H9 (cell line): ENCODE data around the gene MICAL2. TPM values are rescaled to one million over a fixed set of nuclear protein-coding genes. Genes with fewer than 3 reads are reported as not detected.

Source experiments
- DNase-seq: peaks from one replicate; pipeline ENCODE4 v3.0.0-alpha.2; 2017
- H2AFZ ChIP-seq: one replicate; pipeline ENCODE4 v1.6.1; 2013; ENCODE audit warnings: mild to moderate bottlenecking, low read length, control low read depth, moderate library complexity
- H2AK5ac ChIP-seq: 2 replicates; pipeline ENCODE4 v1.6.1; 2013; ENCODE audit warnings: low read length, control low read depth, mixed read lengths; ENCODE audit not compliant: insufficient read length
- H2BK120ac ChIP-seq: one replicate; pipeline ENCODE4 v1.6.1; 2013; ENCODE audit warnings: low read depth, mild to moderate bottlenecking, low read length, control low read depth, inconsistent platforms; ENCODE audit not compliant: poor library complexity, severe bottlenecking
- H2BK12ac ChIP-seq: 2 replicates; pipeline ENCODE4 v1.6.1; 2013; ENCODE audit warnings: low read length, control low read depth, mixed read lengths, low read depth; ENCODE audit not compliant: insufficient read length
- H2BK15ac ChIP-seq: 2 replicates; pipeline ENCODE4 v1.6.1; 2013; ENCODE audit warnings: low read depth, low read length, control low read depth
- H2BK20ac ChIP-seq: one replicate; pipeline ENCODE4 v1.6.1; 2013; ENCODE audit warnings: low read depth, mild to moderate bottlenecking, low read length, control low read depth, inconsistent platforms; ENCODE audit not compliant: poor library complexity, severe bottlenecking
- H2BK5ac ChIP-seq: 2 replicates; pipeline ENCODE4 v1.6.1; 2013; ENCODE audit warnings: low read length, control low read depth, mixed read lengths; ENCODE audit not compliant: insufficient read length
- H3K14ac ChIP-seq: 2 replicates; pipeline ENCODE4 v1.6.1; 2013; ENCODE audit warnings: low read length, control low read depth; ENCODE audit not compliant: insufficient read depth
- H3K18ac ChIP-seq: 2 replicates; pipeline ENCODE4 v1.6.1; 2013; ENCODE audit warnings: low read depth, mild to moderate bottlenecking, mixed read lengths, low read length, control low read depth; ENCODE audit not compliant: insufficient read length
- H3K23ac ChIP-seq: 2 replicates; pipeline ENCODE4 v1.6.1; 2013; ENCODE audit warnings: low read length, control low read depth, mixed read lengths, low read depth; ENCODE audit not compliant: insufficient read length
- H3K23me2 ChIP-seq: 2 replicates; pipeline ENCODE4 v1.6.1; 2013; ENCODE audit warnings: low read depth, mild to moderate bottlenecking, mixed read lengths, low read length, control low read depth; ENCODE audit not compliant: insufficient read length, poor library complexity, severe bottlenecking
- H3K27ac ChIP-seq: 2 replicates; pipeline ENCODE4 v1.5.1; 2013; ENCODE audit warnings: low read length, control low read depth, mixed read lengths, low read depth; ENCODE audit not compliant: insufficient read length
- H3K27me3 ChIP-seq: 2 replicates; pipeline ENCODE4 v1.6.1; 2013; ENCODE audit warnings: low read length, control low read depth, inconsistent platforms; ENCODE audit not compliant: insufficient read depth
- H3K4ac ChIP-seq: 2 replicates; pipeline ENCODE4 v1.6.1; 2013; ENCODE audit warnings: low read depth, mild to moderate bottlenecking, control low read depth, inconsistent platforms, low read length, moderate library complexity
- H3K4me1 ChIP-seq: 2 replicates; pipeline ENCODE4 v1.6.1; 2013; ENCODE audit warnings: low read length, control low read depth, inconsistent platforms; ENCODE audit not compliant: insufficient read depth
- H3K4me2 ChIP-seq: 2 replicates; pipeline ENCODE4 v1.6.1; 2013; ENCODE audit warnings: low read length, control low read depth, mixed read lengths; ENCODE audit not compliant: insufficient read length, insufficient read depth
- H3K56ac ChIP-seq: 2 replicates; pipeline ENCODE4 v1.6.1; 2013; ENCODE audit warnings: low read depth, mild to moderate bottlenecking, mixed read lengths, low read length, control low read depth; ENCODE audit not compliant: insufficient read length
- H3K79me1 ChIP-seq: 2 replicates; pipeline ENCODE4 v1.6.1; 2013; ENCODE audit warnings: low read depth, mild to moderate bottlenecking, moderate library complexity, low read length, control low read depth, inconsistent platforms; ENCODE audit not compliant: insufficient read depth, poor library complexity, severe bottlenecking
- H3K79me2 ChIP-seq: 2 replicates; pipeline ENCODE4 v1.6.1; 2013; ENCODE audit warnings: low read length, control low read depth, inconsistent platforms; ENCODE audit not compliant: insufficient read depth
- H3K9ac ChIP-seq: 2 replicates; pipeline ENCODE4 v1.6.1; 2013; ENCODE audit warnings: low read length, control low read depth, mixed read lengths; ENCODE audit not compliant: insufficient read length; ENCODE audit errors: extremely low read depth
- H3K9me3 ChIP-seq: one replicate; pipeline ENCODE4 v1.6.1; 2013; ENCODE audit warnings: low read depth, low read length, inconsistent platforms; ENCODE audit not compliant: control insufficient read depth
- H3T11ph ChIP-seq: one replicate; pipeline ENCODE4 v1.6.1; 2013; ENCODE audit warnings: mild to moderate bottlenecking, low read length, control low read depth, inconsistent platforms
- H4K20me1 ChIP-seq: one replicate; pipeline ENCODE4 v1.6.1; 2013; ENCODE audit not compliant: control insufficient read depth, insufficient read length, insufficient read depth
- H4K5ac ChIP-seq: 2 replicates; pipeline ENCODE4 v1.6.1; 2013; ENCODE audit warnings: low read depth, mild to moderate bottlenecking, mixed read lengths, low read length, control low read depth; ENCODE audit not compliant: insufficient read length
- H4K8ac ChIP-seq: replicated peaks from 2 replicates; pipeline ENCODE4 v1.6.1; 2013; ENCODE audit warnings: low read length, control low read depth, mixed read lengths, low read depth; ENCODE audit not compliant: insufficient read length
- H4K91ac ChIP-seq: 2 replicates; pipeline ENCODE4 v1.6.1; 2013; ENCODE audit warnings: low read depth, mild to moderate bottlenecking, moderate library complexity, mixed read lengths, low read length, control low read depth; ENCODE audit not compliant: insufficient read length
- H3K27ac Mint-ChIP-seq, 3 experiments: 2 replicates in 2 of 3; 3 replicates in 1 of 3; pipeline ENCODE4 v1.8.0; 2020 to 2021; ENCODE audit warnings: mixed read lengths in 3 of 3, mild to moderate bottlenecking in 1 of 3, moderate library complexity in 1 of 3
- H3K27me3 Mint-ChIP-seq: 2 replicates; pipeline ENCODE4 v1.8.0; 2021; ENCODE audit warnings: low read depth, mild to moderate bottlenecking, moderate library complexity, mixed read lengths
- H3K36me3 Mint-ChIP-seq, 3 experiments: 2 replicates in 2 of 3; 3 replicates in 1 of 3; pipeline ENCODE4 v1.8.0; 2020 to 2021; ENCODE audit warnings: low read depth in 3 of 3, mixed read lengths in 3 of 3; ENCODE audit not compliant: insufficient read depth in 1 of 3
- H3K4me1 Mint-ChIP-seq, 2 experiments: 2 replicates each; pipeline ENCODE4 v1.8.0; 2020; ENCODE audit warnings: mixed read lengths in 2 of 2
- H3K4me3 Mint-ChIP-seq, 2 experiments: 2 replicates in 1 of 2; 3 replicates in 1 of 2; pipeline ENCODE4 v1.8.0; 2020 to 2021; ENCODE audit warnings: mild to moderate bottlenecking in 2 of 2, mixed read lengths in 2 of 2, moderate library complexity in 1 of 2
- H3K9me3 Mint-ChIP-seq, 2 experiments: 2 replicates in 1 of 2; 3 replicates in 1 of 2; pipeline ENCODE4 v1.8.0; 2020; ENCODE audit warnings: mild to moderate bottlenecking in 2 of 2, mixed read lengths in 2 of 2, moderate library complexity in 1 of 2
- CTCF ChIP-seq: fragments of 200-600 bp; sonication (generic); conservative IDR thresholded peaks from 3 replicates; pipeline ENCODE4 v1.8.0; 2021; ENCODE audit warnings: antibody characterized with exemption, mild to moderate bottlenecking
- WGBS: extraction: QIAGEN DNeasy Blood & Tissue Kit; methylation state at CpG from one replicate; pipeline ENCODE4 v1.1.7; 2013; ENCODE audit warnings: missing lambda C conversion rate, low lambda C conversion rate, mixed read lengths; ENCODE audit not compliant: insufficient read length; ENCODE audit errors: extremely low coverage; 5-methylcytosine and 5-hydroxymethylcytosine counted together
- total RNA-seq: library from RNA; stranded (reverse); gene quantifications from 2 replicates; pipeline ENCODE4 v1.2.1, GENCODE V29; 2021

MICAL2 gene
- total RNA-seq, 1 experiment from 2014 or later, result 4.7 TPM

- Histone ChIP-seq H2AFZ (no peak overlapping the region), H3K4ac (no peak overlapping the region), H2BK5ac (no peak overlapping the region), H3K14ac (no peak overlapping the region), H2BK120ac (no peak overlapping the region), H3T11ph (no peak overlapping the region), H3K23ac (no peak overlapping the region), H4K91ac (no peak overlapping the region), H2BK20ac (no peak overlapping the region), H3K4me2 (no peak overlapping the region), H4K20me1 (no peaks in the 10 kb centered on the region), H3K23me2 (no peaks in the 10 kb centered on the region), H3K9ac (no peak overlapping the region), H3K27me3 (no peaks in the 10 kb centered on the region), H3K79me2 (no peaks in the 10 kb centered on the region), H3K4me1 (no peaks in the 10 kb centered on the region), H3K9me3 (no peaks in the 10 kb centered on the region), H2BK15ac (no peak overlapping the region), H3K27ac (no peak overlapping the region), H4K8ac (no peak overlapping the region), H2AK5ac (no peak overlapping the region), H3K56ac (no peak overlapping the region), H2BK12ac (no peak overlapping the region), H4K5ac (no peak overlapping the region), H3K79me1 (no peaks in the 10 kb centered on the region), H3K18ac (no peak overlapping the region)
- H3K36me3 Mint-ChIP-seq, result no peaks in the 10 kb centered on the region
- H3K4me1 Mint-ChIP-seq, result peaks cover 0 to 7% of the 10 kb centered on the region in 2 experiments
- no peaks in the 10 kb centered on the region; a peak in 1 of 5 replicates for H3K9me3 Mint-ChIP-seq
- H3K27ac Mint-ChIP-seq, result no peak overlapping the region
- H3K27me3 Mint-ChIP-seq, result no peaks in the 10 kb centered on the region
- peak; percentile 44; the same call in 2 of the 3 replicates for TF ChIP-seq CTCF
- peak; percentile 59 for DNase-seq
- no peak overlapping the region for H3K4me3 Mint-ChIP-seq
- no CpG with 5 or more reads among the region's 10 CpGs for WGBS
Measured at GRCh38 chr11:12266943-12267342, 156.6 kb downstream of the MICAL2 start.
